K562 (cell line): ENCODE measurements around the gene HEXIM1. TPM values are rescaled to one million over a fixed set of nuclear protein-coding genes. Genes with fewer than 3 reads are reported as not detected.

ENCODE experiments used
- CBFA2T2 ChIP-seq: fragments of 450-650 bp; conservative IDR thresholded peaks from 2 replicates; pipeline ENCODE4 v1.6.1; 2017; ENCODE audit warnings: mild to moderate bottlenecking
- CHD2 ChIP-seq: IDR thresholded peaks from 2 replicates; pipeline ENCODE4 v1.6.1; 2011; ENCODE audit warnings: low read depth, low read length
- CTCF ChIP-seq, 3 experiments: IDR thresholded peaks in 2 of 3; conservative IDR thresholded peaks in 1 of 3; 2 replicates each; pipeline ENCODE4 v1.5.1; 2011 to 2012; ENCODE audit warnings: low read length in 3 of 3, mild to moderate bottlenecking in 3 of 3, control low read depth in 2 of 3, improper control_type of control experiment in 1 of 3, inconsistent platforms in 1 of 3, low read depth in 1 of 3, mixed read lengths in 1 of 3, moderate library complexity in 1 of 3; ENCODE audit not compliant: insufficient read depth in 2 of 3
- E2F8 ChIP-seq: fragments of 450-650 bp; IDR thresholded peaks from 2 replicates; pipeline ENCODE4 v1.7.1; 2018; ENCODE audit warnings: mild to moderate bottlenecking, low read depth; ENCODE audit not compliant: partially characterized antibody
- ETS1 ChIP-seq: conservative IDR thresholded peaks from 2 replicates; pipeline ENCODE4 v1.6.1; 2011; ENCODE audit warnings: low read depth, mild to moderate bottlenecking, low read length; ENCODE audit not compliant: control insufficient read depth
- GTF2A2 ChIP-seq: IDR thresholded peaks from 2 replicates; pipeline ENCODE4 v1.6.1; 2016; ENCODE audit warnings: mild to moderate bottlenecking, missing genetic modification characterization, missing compliant biosample characterization
- GTF2F1 ChIP-seq: IDR thresholded peaks from 2 replicates; pipeline ENCODE4 v1.6.1; 2011; ENCODE audit warnings: low read depth, low read length, improper control_type of control experiment
- HNRNPL ChIP-seq: fragments of 200-400 bp; formaldehyde crosslinking; IDR thresholded peaks from 2 replicates; pipeline ENCODE4 v1.6.1; 2017; ENCODE audit warnings: low read depth, mild to moderate bottlenecking, low read length
- MXI1 ChIP-seq: IDR thresholded peaks from 2 replicates; pipeline ENCODE4 v1.6.1; 2011; ENCODE audit warnings: low read depth, mild to moderate bottlenecking, improper control_type of control experiment, low read length
- POLR2G ChIP-seq: fragments of 200-400 bp; formaldehyde crosslinking; IDR thresholded peaks from 2 replicates; pipeline ENCODE4 v1.6.1; 2017; ENCODE audit warnings: low read depth, mild to moderate bottlenecking, antibody characterized with exemption, low read length, moderate library complexity
- SMC3 ChIP-seq: conservative IDR thresholded peaks from 2 replicates; pipeline ENCODE4 v1.6.1; 2011; ENCODE audit warnings: low read depth, low read length, improper control_type of control experiment; ENCODE audit not compliant: insufficient read depth
- TFAP4 ChIP-seq: sonication (generic); formaldehyde crosslinking; IDR thresholded peaks from 2 replicates; pipeline ENCODE4 v1.8.0; 2022; ENCODE audit warnings: missing genetic modification reagents, mild to moderate bottlenecking, moderate library complexity, borderline replicate concordance
- UBTF ChIP-seq, 2 experiments: IDR thresholded peaks; 2 replicates each; pipeline ENCODE4 v1.6.1; 2012; ENCODE audit warnings: improper control_type of control experiment in 2 of 2, low read depth in 2 of 2, low read length in 2 of 2, borderline replicate concordance in 1 of 2
- ZFX ChIP-seq: sonication (generic); formaldehyde crosslinking; IDR thresholded peaks from 2 replicates; pipeline ENCODE4 v1.8.0; 2022; ENCODE audit warnings: mild to moderate bottlenecking, missing genetic modification reagents, moderate library complexity
- ZSCAN29 ChIP-seq: fragments of 450-650 bp; IDR thresholded peaks from 2 replicates; pipeline ENCODE4 v1.6.1; 2017
- ZZZ3 ChIP-seq: fragments of 450-650 bp; IDR thresholded peaks from 2 replicates; pipeline ENCODE4 v1.6.1; 2016; ENCODE audit warnings: antibody characterized with exemption, mild to moderate bottlenecking, moderate library complexity
- polyA plus RNA-seq, 8 experiments: library from polyadenylated mRNA; depleted of rRNA in 4 of 8; stranded (reverse) in 5 of 8; unstranded in 3 of 8; fragments of >200 nt; fragmentation: Nextera tagmentation in 2 of 8; fragmentation: Illumina TruSeq in 1 of 8; extraction: Ambion mirVana in 2 of 8; extraction: Trizol in 1 of 8; gene quantifications; 2 replicates each; pipeline versions ENCODE4 v1.2.1 to v1.2.3, GENCODE V29; 2011 to 2014; ENCODE audit warnings: inconsistent platforms in 1 of 8, missing spikeins in 1 of 8
- total RNA-seq, 7 experiments: library from RNA; depleted of rRNA in 6 of 7; stranded (reverse); fragments of >200 nt in 6 of 7; fragmentation: Illumina TruSeq in 2 of 7; extraction: Trizol in 2 of 7; gene quantifications; 2 replicates each; pipeline versions ENCODE4 v1.2.1 to v1.2.3, GENCODE V29; 2011 to 2021; ENCODE audit warnings: low replicate concordance in 1 of 7
- TF ChIP-seq, protein P1 (sequence below), 2 experiments: fragments of 450-650 bp in 1 of 2; sonication (generic) in 1 of 2; formaldehyde crosslinking; conservative IDR thresholded peaks; 2 replicates each; pipeline versions ENCODE4 v1.4.0 to v1.8.1; 2020 to 2022; ENCODE audit warnings: mild to moderate bottlenecking in 1 of 2, missing genetic modification reagents in 1 of 2

Gene HEXIM1
- total and polyA plus RNA-seq, 9 of the 15 experiments (the other 6 are each of a cell fraction or from before 2014, with no cell fraction given), result 1.4 to 28.3 (median 9.1) TPM

- TF ChIP-seq SMC3 (no peak), CTCF (IDR thresholded peaks at IDR 0.05 in 2 of 3, conservative IDR thresholded peaks at IDR 0.05 in 1 of 3; ENCODE audit: insufficient read depth in 2 of 3, low read depth in 1 of 3, low read length in 3 of 3) (no peak), POLR2G (no peak), TFAP4 (CRISPR knock-in tag) (peak; percentile 69; the same call in 1 of the 2 replicates), CBFA2T2 (0 out of 2 replicates have a peak, but pooled peaks have one; percentile 13), GTF2A2 (tag) (no peak), UBTF (IDR thresholded peaks at IDR 0.05; ENCODE audit: borderline replicate concordance in 1 of 2, low read depth in 2 of 2, low read length in 2 of 2) (no peak), ZFX (peak; percentile 32; the same call in 1 of the 2 replicates), HNRNPL (no peak), MXI1 (no peak), ZSCAN29 (no peak), ETS1 (no peak), ZZZ3 (no peak), CHD2 (no peak), E2F8 (no peak), GTF2F1 (no peak)
- TF ChIP-seq, protein P1, sequence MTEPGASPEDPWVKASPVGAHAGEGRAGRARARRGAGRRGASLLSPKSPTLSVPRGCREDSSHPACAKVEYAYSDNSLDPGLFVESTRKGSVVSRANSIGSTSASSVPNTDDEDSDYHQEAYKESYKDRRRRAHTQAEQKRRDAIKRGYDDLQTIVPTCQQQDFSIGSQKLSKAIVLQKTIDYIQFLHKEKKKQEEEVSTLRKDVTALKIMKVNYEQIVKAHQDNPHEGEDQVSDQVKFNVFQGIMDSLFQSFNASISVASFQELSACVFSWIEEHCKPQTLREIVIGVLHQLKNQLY (CRISPR knock-in tag; conservative IDR thresholded peaks at IDR 0.05), result no peak
These were observed 21.1 kb upstream of the HEXIM1 start (continued) for GRCh38 chr17:45127207-45127547.
